AG09319 (cell line): ENCODE results near the gene B3GALNT2.

ENCODE experiments used
- DNase-seq: peaks from one replicate; pipeline ENCODE4 v3.0.0-alpha.2; 2010; ENCODE audit warnings: low read depth; ENCODE audit errors: extremely low read depth
- CTCF ChIP-seq: IDR thresholded peaks from 2 replicates; pipeline ENCODE4 v1.5.1; 2011; ENCODE audit warnings: low read depth, mild to moderate bottlenecking, inconsistent platforms, low read length, moderate library complexity

The B3GALNT2 gene

GRCh38 chr1:235417086-235417697, 87.1 kb downstream of the B3GALNT2 start:
- TF ChIP-seq CTCF, result peak; percentile 78

GRCh38 chr1:235416662-235417049, 87.6 kb downstream of the B3GALNT2 start:
- no peak for TF ChIP-seq CTCF
- no peak for DNase-seq

More at GRCh38 chr1:235417086-235417697, 87.1 kb downstream of the B3GALNT2 start:
- peak; percentile 56 for DNase-seq

GRCh38 chr1:235415008-235415904, 89.0 kb downstream of the B3GALNT2 start:
- TF ChIP-seq CTCF, result peak; percentile 72
- DNase-seq, result peak; percentile 46

- DNase-seq, result no peak
- TF ChIP-seq CTCF, result no peak
These were observed 92.5 kb downstream of the B3GALNT2 start for GRCh38 chr1:235411489-235412486.

- no peak for TF ChIP-seq CTCF
- no peak for DNase-seq
These were observed 93.8 kb downstream of the B3GALNT2 start for GRCh38 chr1:235410467-235410866.

- TF ChIP-seq CTCF, result no peak
- no peak for DNase-seq
These were observed 95.0 kb downstream of the B3GALNT2 start for GRCh38 chr1:235409042-235409820.
